Left ventricle myocardium superior (tissue), 1 donor: ENCODE measurements around the gene ARFGEF2. TPM values are rescaled to one million over a fixed set of nuclear protein-coding genes. Genes with fewer than 3 reads are reported as not detected.

Source experiments
- ATAC-seq: fragments of 200-7000 bp; cut with Tn5 transposase; one replicate; pipeline ENCODE4 v1.9.1; 2020; ENCODE audit warnings: mild to moderate bottlenecking, moderate library complexity
- DNase-seq: peaks from one replicate; pipeline ENCODE4 v3.0.0-alpha.2; 2020
- intact Hi-C: fragments of 100-400 bp; cut with micrococcal nuclease; formaldehyde crosslinking; loops from one replicate; pipeline ENCODE4 v1.11.0; 2022
- total RNA-seq: library from RNA; stranded (reverse); fragmentation: NEBNext Ultra II Directional; extraction: Animal tissue kit (Norgen Biotek cat#: 25700); gene quantifications from one replicate; pipeline ENCODE4 v1.2.1, GENCODE V29; 2021
- donor health status: DM: no; HTN: yes; CAD: no; lungs with severe emphysema.

Gene ARFGEF2
- total RNA-seq, 1 donor from 2014 or later: 44.9 TPM

- intact Hi-C loops: no loop called here
- ATAC-seq (peak; percentile 52), DNase-seq (no peak)
Measured at GRCh38 chr20:48941467-48941866, 20.0 kb downstream of the ARFGEF2 start.

- intact Hi-C loops: no loop called here
- ATAC-seq: peak; percentile 58
- no peak for DNase-seq
Measured at GRCh38 chr20:48942730-48943129, 21.2 kb downstream of the ARFGEF2 start.

GRCh38 chr20:48944663-48945297, 23.3 kb downstream of the ARFGEF2 start:
- intact Hi-C loops: no loop called here
- DNase-seq: no peak
- no peak for ATAC-seq

GRCh38 chr20:48945840-48946514, 24.5 kb downstream of the ARFGEF2 start:
- DNase-seq (no peak), ATAC-seq (no peak)
- intact Hi-C loops: no loop called here

- ATAC-seq: no peak
- no peak for DNase-seq
- intact Hi-C loops: no loop called here
Measured at GRCh38 chr20:48948612-48949011, 27.1 kb downstream of the ARFGEF2 start.

GRCh38 chr20:48949304-48950170, 28.0 kb downstream of the ARFGEF2 start:
- DNase-seq (no peak), ATAC-seq (no peak)
- intact Hi-C loops: no loop called here

GRCh38 chr20:48951041-48951440, 29.5 kb downstream of the ARFGEF2 start:
- DNase-seq: no peak
- ATAC-seq: no peak
- intact Hi-C loops: no loop called here

GRCh38 chr20:48951646-48952045, 30.1 kb downstream of the ARFGEF2 start:
- DNase-seq (no peak), ATAC-seq (no peak)
- intact Hi-C loops: no loop called here

- DNase-seq: no peak
- intact Hi-C loops: no loop called here
- peak; percentile 45 for ATAC-seq
Measured at GRCh38 chr20:48952656-48953055, 31.1 kb downstream of the ARFGEF2 start.

- peak; percentile 16 for ATAC-seq
- DNase-seq: no peak
- intact Hi-C loops: no loop called here
Measured at GRCh38 chr20:48953653-48954052, 32.1 kb downstream of the ARFGEF2 start.

GRCh38 chr20:48956052-48956451, 34.5 kb downstream of the ARFGEF2 start:
- ATAC-seq (no peak), DNase-seq (no peak)
- intact Hi-C loops: no loop called here

GRCh38 chr20:48957053-48957481, 35.6 kb downstream of the ARFGEF2 start:
- intact Hi-C loops: no loop called here
- peak; percentile 20 for ATAC-seq
- DNase-seq: no peak

- intact Hi-C loops: no loop called here
- DNase-seq: no peak
- ATAC-seq: peak; percentile 53
Measured at GRCh38 chr20:48957533-48957932, 36.0 kb downstream of the ARFGEF2 start.

GRCh38 chr20:48958743-48959142, 37.2 kb downstream of the ARFGEF2 start:
- intact Hi-C loops: no loop called here
- ATAC-seq: no peak

GRCh38 chr20:48959899-48960550, 38.5 kb downstream of the ARFGEF2 start:
- intact Hi-C loops: no loop called here
- no peak for ATAC-seq
- no peak for DNase-seq

More at GRCh38 chr20:48958743-48959142, 37.2 kb downstream of the ARFGEF2 start:
- DNase-seq: no peak

GRCh38 chr20:48962421-48962820, 40.9 kb downstream of the ARFGEF2 start:
- ATAC-seq: no peak
- intact Hi-C loops: no loop called here
- DNase-seq: no peak

GRCh38 chr20:48962976-48963771, 41.7 kb downstream of the ARFGEF2 start:
- peak; percentile 18 for ATAC-seq
- no peak for DNase-seq
- intact Hi-C loops: no loop called here

GRCh38 chr20:48965189-48965910, 43.8 kb downstream of the ARFGEF2 start:
- intact Hi-C loops: no loop called here
- ATAC-seq: no peak
- DNase-seq: no peak
